K562 (cell line): ENCODE data around the gene IDUA. TPM values are rescaled to one million over a fixed set of nuclear protein-coding genes. Genes with fewer than 3 reads are reported as not detected.

Source experiments
- ELF2 ChIP-seq: fragments of 250-450 bp; sonication (Bioruptor Pico); IDR thresholded peaks from 2 replicates; pipeline ENCODE4 v1.5.0; 2021; ENCODE audit warnings: mild to moderate bottlenecking
- HOXB6 ChIP-seq: fragments of 250-450 bp; sonication (Bioruptor Pico); IDR thresholded peaks from 2 replicates; pipeline ENCODE4 v1.5.1; 2022; ENCODE audit warnings: mild to moderate bottlenecking, borderline replicate concordance
- JUNB ChIP-seq: fragments of 450-650 bp; formaldehyde crosslinking; conservative IDR thresholded peaks from 2 replicates; pipeline ENCODE4 v1.4.0; 2020; ENCODE audit warnings: mild to moderate bottlenecking
- KDM1A ChIP-seq, 2 experiments: fragments of 450-650 bp; IDR thresholded peaks; 2 replicates each; pipeline ENCODE4 v1.6.1; 2016; ENCODE audit warnings: mild to moderate bottlenecking in 2 of 2
- PPARD ChIP-seq: fragments of 250-450 bp; sonication (Bioruptor Pico); IDR thresholded peaks from 2 replicates; pipeline ENCODE4 v1.8.0; 2022; ENCODE audit warnings: inconsistent platforms, mild to moderate bottlenecking, moderate library complexity
- PURB ChIP-seq: sonication (generic); formaldehyde crosslinking; IDR thresholded peaks from 2 replicates; pipeline ENCODE4 v1.9.0; 2021; ENCODE audit warnings: low read depth, mild to moderate bottlenecking, missing genetic modification reagents
- RBM39 ChIP-seq: fragments of 200-400 bp; formaldehyde crosslinking; optimal IDR thresholded peaks from 2 replicates; pipeline ENCODE3; 2018; ENCODE audit warnings: low read depth, low read length
- SIN3B ChIP-seq: fragments of 450-650 bp; IDR thresholded peaks from 2 replicates; pipeline ENCODE4 v1.6.1; 2017; ENCODE audit warnings: low read depth, mild to moderate bottlenecking, moderate library complexity
- XRCC5 ChIP-seq: fragments of 200-400 bp; formaldehyde crosslinking; IDR thresholded peaks from 2 replicates; pipeline ENCODE4 v1.6.1; 2017; ENCODE audit warnings: low read depth, mild to moderate bottlenecking, low read length
- ZNF124 ChIP-seq: sonication (generic); formaldehyde crosslinking; IDR thresholded peaks from 2 replicates; pipeline ENCODE4 v1.8.1; 2022; ENCODE audit warnings: missing genetic modification reagents
- ZNF282 ChIP-seq: sonication (generic); formaldehyde crosslinking; IDR thresholded peaks from 2 replicates; pipeline ENCODE4 v1.8.1; 2023; ENCODE audit warnings: missing genetic modification reagents
- ZNF79 ChIP-seq: fragments of 250-450 bp; sonication (Bioruptor Pico); IDR thresholded peaks from 2 replicates; pipeline ENCODE4 v1.4.0; 2020; ENCODE audit warnings: low read depth, mild to moderate bottlenecking, moderate library complexity
- polyA plus RNA-seq, 8 experiments: library from polyadenylated mRNA; depleted of rRNA in 4 of 8; stranded (reverse) in 5 of 8; unstranded in 3 of 8; fragments of >200 nt; fragmentation: Nextera tagmentation in 2 of 8; fragmentation: Illumina TruSeq in 1 of 8; extraction: Ambion mirVana in 2 of 8; extraction: Trizol in 1 of 8; gene quantifications; 2 replicates each; pipeline versions ENCODE4 v1.2.1 to v1.2.3, GENCODE V29; 2011 to 2014; ENCODE audit warnings: inconsistent platforms in 1 of 8, missing spikeins in 1 of 8
- total RNA-seq, 7 experiments: library from RNA; depleted of rRNA in 6 of 7; stranded (reverse); fragments of >200 nt in 6 of 7; fragmentation: Illumina TruSeq in 2 of 7; extraction: Trizol in 2 of 7; gene quantifications; 2 replicates each; pipeline versions ENCODE4 v1.2.1 to v1.2.3, GENCODE V29; 2011 to 2021; ENCODE audit warnings: low replicate concordance in 1 of 7
- TF ChIP-seq, protein P1 (sequence below): sonication (generic); formaldehyde crosslinking; IDR thresholded peaks from 2 replicates; pipeline ENCODE4 v1.8.0; 2022; ENCODE audit warnings: missing genetic modification reagents, mild to moderate bottlenecking, borderline replicate concordance
- TF ChIP-seq, protein P2 (sequence below): IDR thresholded peaks from 2 replicates; pipeline ENCODE4 v1.6.1; 2016; ENCODE audit warnings: missing genetic modification characterization, missing compliant biosample characterization
- TF ChIP-seq, protein P3 (sequence below): IDR thresholded peaks from 2 replicates; pipeline ENCODE4 v1.6.1; 2012; ENCODE audit warnings: low read depth, low read length, improper control_type of control experiment, borderline replicate concordance
- TF ChIP-seq, protein P4 (sequence below): sonication (generic); formaldehyde crosslinking; IDR thresholded peaks from 2 replicates; pipeline ENCODE4 v1.5.0; 2020; ENCODE audit warnings: missing genetic modification reagents
- TF ChIP-seq, protein P5 (sequence below): fragments of 450-650 bp; IDR thresholded peaks from 2 replicates; pipeline ENCODE4 v1.6.1; 2016; ENCODE audit warnings: antibody characterized with exemption
- TF ChIP-seq, protein P6 (sequence below): sonication (generic); formaldehyde crosslinking; IDR thresholded peaks from 2 replicates; pipeline ENCODE4 v1.8.0; 2022; ENCODE audit warnings: mild to moderate bottlenecking, missing genetic modification reagents

Gene IDUA
- total and polyA plus RNA-seq, 9 of the 15 experiments (the other 6 are each of a cell fraction or from before 2014, with no cell fraction given): 0.04 to 16.1 (median 1.2) TPM

DNA sequence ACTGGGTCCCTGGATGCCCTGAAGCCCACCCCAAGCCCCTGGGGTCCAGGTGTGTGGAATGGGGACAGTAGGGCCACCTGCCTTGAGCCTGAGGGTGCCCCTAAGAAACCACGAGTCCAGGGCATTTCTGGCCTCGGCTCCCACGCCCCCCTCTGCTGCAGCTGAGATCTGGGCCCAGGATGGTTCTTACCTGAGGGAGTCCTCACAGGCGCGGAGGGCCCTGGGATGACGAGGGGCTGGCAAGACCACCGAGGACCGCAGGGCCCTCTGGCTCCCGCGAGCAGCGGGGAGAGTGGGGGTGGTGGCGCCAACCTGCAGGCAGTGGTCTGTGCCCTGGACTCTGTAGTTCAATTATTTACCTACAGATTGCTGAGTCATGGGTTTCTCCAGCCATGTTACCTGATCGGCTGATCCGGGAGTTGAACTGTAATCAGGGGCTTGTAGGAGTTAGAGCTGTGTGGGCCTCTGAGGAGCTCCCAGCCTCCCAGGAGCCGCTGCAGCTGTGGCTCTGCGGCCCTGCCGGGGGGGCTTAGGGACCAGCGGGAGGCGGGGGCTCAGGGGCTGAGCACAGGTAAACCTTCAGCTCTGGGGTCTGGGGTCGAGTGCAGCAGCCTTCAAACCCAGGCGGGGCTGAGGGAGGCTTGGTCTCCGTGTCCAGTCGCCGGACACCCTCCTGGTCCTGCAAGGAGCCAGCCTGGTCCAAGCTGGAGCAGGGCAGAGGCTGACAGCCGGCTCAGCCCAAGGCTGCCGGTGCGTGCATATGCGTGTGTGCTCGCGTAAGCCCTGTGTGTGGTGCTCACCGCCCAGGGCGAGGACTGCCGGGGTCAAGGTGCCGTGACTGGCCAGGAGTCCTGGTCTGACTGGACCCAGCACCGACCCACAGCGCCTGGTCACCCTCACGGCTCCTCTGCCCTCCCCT, 6.5 kb downstream of the IDUA start, which contains the start of gene SLC26A1 (continued):
- TF ChIP-seq JUNB (CRISPR knock-in tag): no peak
- TF ChIP-seq PURB (CRISPR knock-in tag): no peak
- TF ChIP-seq ELF2 (CRISPR knock-in tag): no peak
- TF ChIP-seq, protein P1, sequence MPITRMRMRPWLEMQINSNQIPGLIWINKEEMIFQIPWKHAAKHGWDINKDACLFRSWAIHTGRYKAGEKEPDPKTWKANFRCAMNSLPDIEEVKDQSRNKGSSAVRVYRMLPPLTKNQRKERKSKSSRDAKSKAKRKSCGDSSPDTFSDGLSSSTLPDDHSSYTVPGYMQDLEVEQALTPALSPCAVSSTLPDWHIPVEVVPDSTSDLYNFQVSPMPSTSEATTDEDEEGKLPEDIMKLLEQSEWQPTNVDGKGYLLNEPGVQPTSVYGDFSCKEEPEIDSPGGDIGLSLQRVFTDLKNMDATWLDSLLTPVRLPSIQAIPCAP (CRISPR knock-in tag): no peak
- no peak for TF ChIP-seq RBM39
- no peak for TF ChIP-seq HOXB6
- TF ChIP-seq, protein P2, sequence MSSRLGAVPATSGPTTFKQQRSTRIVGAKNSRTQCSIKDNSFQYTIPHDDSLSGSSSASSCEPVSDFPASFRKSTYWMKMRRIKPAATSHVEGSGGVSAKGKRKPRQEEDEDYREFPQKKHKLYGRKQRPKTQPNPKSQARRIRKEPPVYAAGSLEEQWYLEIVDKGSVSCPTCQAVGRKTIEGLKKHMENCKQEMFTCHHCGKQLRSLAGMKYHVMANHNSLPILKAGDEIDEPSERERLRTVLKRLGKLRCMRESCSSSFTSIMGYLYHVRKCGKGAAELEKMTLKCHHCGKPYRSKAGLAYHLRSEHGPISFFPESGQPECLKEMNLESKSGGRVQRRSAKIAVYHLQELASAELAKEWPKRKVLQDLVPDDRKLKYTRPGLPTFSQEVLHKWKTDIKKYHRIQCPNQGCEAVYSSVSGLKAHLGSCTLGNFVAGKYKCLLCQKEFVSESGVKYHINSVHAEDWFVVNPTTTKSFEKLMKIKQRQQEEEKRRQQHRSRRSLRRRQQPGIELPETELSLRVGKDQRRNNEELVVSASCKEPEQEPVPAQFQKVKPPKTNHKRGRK (tag): no peak
- no peak for TF ChIP-seq ZNF124 (CRISPR knock-in tag)
- no peak for TF ChIP-seq XRCC5
- TF ChIP-seq KDM1A (IDR thresholded peaks at IDR 0.05): no peak
- no peak for TF ChIP-seq ZNF79 (CRISPR knock-in tag)
- TF ChIP-seq, protein P3, sequence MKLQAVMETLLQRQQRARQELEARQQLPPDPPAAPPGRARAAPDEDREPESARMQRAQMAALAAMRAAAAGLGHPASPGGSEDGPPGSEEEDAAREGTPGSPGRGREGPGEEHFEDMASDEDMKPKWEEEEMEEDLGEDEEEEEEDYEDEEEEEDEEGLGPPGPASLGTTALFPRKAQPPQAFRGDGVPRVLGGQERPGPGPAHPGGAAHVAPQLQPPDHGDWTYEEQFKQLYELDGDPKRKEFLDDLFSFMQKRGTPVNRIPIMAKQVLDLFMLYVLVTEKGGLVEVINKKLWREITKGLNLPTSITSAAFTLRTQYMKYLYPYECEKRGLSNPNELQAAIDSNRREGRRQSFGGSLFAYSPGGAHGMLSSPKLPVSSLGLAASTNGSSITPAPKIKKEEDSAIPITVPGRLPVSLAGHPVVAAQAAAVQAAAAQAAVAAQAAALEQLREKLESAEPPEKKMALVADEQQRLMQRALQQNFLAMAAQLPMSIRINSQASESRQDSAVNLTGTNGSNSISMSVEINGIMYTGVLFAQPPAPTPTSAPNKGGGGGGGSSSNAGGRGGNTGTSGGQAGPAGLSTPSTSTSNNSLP: no peak
- no peak for TF ChIP-seq ZNF282 (CRISPR knock-in tag)
- TF ChIP-seq, protein P4, sequence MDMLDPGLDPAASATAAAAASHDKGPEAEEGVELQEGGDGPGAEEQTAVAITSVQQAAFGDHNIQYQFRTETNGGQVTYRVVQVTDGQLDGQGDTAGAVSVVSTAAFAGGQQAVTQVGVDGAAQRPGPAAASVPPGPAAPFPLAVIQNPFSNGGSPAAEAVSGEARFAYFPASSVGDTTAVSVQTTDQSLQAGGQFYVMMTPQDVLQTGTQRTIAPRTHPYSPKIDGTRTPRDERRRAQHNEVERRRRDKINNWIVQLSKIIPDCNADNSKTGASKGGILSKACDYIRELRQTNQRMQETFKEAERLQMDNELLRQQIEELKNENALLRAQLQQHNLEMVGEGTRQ: no peak
- TF ChIP-seq SIN3B: no peak
- TF ChIP-seq PPARD (CRISPR knock-in tag): no peak
- TF ChIP-seq, protein P5, sequence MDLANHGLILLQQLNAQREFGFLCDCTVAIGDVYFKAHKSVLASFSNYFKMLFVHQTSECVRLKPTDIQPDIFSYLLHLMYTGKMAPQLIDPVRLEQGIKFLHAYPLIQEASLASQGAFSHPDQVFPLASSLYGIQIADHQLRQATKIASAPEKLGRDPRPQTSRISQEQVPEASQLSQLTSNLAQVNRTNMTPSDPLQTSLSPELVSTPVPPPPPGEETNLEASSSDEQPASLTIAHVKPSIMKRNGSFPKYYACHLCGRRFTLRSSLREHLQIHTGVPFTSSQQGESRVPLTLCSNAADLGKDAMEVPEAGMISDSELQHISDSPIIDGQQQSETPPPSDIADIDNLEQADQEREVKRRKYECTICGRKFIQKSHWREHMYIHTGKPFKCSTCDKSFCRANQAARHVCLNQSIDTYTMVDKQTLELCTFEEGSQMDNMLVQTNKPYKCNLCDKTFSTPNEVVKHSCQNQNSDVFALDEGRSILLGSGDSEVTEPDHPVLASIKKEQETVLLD: no peak
- TF ChIP-seq, protein P6, sequence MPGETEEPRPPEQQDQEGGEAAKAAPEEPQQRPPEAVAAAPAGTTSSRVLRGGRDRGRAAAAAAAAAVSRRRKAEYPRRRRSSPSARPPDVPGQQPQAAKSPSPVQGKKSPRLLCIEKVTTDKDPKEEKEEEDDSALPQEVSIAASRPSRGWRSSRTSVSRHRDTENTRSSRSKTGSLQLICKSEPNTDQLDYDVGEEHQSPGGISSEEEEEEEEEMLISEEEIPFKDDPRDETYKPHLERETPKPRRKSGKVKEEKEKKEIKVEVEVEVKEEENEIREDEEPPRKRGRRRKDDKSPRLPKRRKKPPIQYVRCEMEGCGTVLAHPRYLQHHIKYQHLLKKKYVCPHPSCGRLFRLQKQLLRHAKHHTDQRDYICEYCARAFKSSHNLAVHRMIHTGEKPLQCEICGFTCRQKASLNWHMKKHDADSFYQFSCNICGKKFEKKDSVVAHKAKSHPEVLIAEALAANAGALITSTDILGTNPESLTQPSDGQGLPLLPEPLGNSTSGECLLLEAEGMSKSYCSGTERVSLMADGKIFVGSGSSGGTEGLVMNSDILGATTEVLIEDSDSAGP: no peak
